NT2/D1 (cell line): Measurements from ENCODE around the gene FGFBP3.

Experiments used
- SUZ12 ChIP-seq: IDR thresholded peaks from 2 replicates; pipeline ENCODE4 v1.6.1; 2011; ENCODE audit not compliant: insufficient read length, insufficient read depth; ENCODE audit errors: extremely low read depth
- YY1 ChIP-seq: IDR thresholded peaks from 2 replicates; pipeline ENCODE4 v1.6.1; 2011; ENCODE audit not compliant: insufficient read length, insufficient read depth
- ZNF274 ChIP-seq: IDR thresholded peaks from 2 replicates; pipeline ENCODE4 v1.6.1; 2011; ENCODE audit warnings: mild to moderate bottlenecking, low read depth, low read length

GRCh38 chr10:91930939-91931338 is 21.7 kb upstream of the FGFBP3 start:
- TF ChIP-seq ZNF274 (no peak), SUZ12 (no peak), YY1 (no peak)
